ENCODE measurements around the gene ZBTB34.

ZBTB34 gene

DNA sequence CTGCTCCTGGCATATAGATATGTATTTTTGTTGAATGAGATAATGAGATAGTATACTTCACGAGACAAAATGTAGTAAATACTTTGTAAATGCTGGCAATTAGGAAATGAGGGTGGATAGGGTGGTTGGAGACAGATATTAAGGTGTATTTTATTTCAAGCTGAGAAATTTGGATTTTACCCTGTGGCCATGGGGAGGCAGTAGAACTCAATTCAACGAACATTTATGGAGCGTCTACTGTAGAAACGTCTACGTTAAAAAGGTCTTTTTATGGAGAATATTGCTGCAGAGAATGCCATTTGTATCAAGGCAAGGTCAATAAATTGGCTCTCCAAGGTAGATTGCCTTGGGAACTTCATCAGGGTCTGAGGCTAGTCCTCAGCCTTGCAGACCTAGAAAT lies 32.6 kb downstream of the ZBTB34 start:
- Histone ChIP-seq H3K9me2 (ENCODE audit: low read depth, low read length) (no peaks in the 10 kb centered on the region), H3K36me3 (ENCODE audit: insufficient read depth, low read length) (no peaks in the 10 kb centered on the region), H4K20me1 (ENCODE audit: insufficient read depth, low read length) (no peaks in the 10 kb centered on the region), H3K27me3 (ENCODE audit: insufficient read depth, low read length) (no peaks in the 10 kb centered on the region; the same call in 1 of the 2 replicates), H3K9ac (ENCODE audit: low read length) (no peak overlapping the region), H3K4me2 (ENCODE audit: low read length) (no peak overlapping the region), H3K27ac (ENCODE audit: low read depth, low read length, poor library complexity, severe bottlenecking) (no peak overlapping the region), H3K79me2 (ENCODE audit: insufficient read depth, low read length) (no peaks in the 10 kb centered on the region), H3F3A (ENCODE audit: insufficient read depth, low read length) (no peaks in the 10 kb centered on the region), H3K9me3 (ENCODE audit: low read length) (no peaks in the 10 kb centered on the region), H2AFZ (ENCODE audit: low read length) (no peak overlapping the region), H3K4me3 (ENCODE audit: low read depth, low read length, poor library complexity, severe bottlenecking) (no peak overlapping the region), H3K4me1 (ENCODE audit: insufficient read depth, low read length, severe bottlenecking) (no peaks in the 10 kb centered on the region)
- no peak for TF ChIP-seq EZH2 (IDR thresholded peaks at IDR 0.05; ENCODE audit: borderline replicate concordance, low read length)
- TF ChIP-seq, protein P1, sequence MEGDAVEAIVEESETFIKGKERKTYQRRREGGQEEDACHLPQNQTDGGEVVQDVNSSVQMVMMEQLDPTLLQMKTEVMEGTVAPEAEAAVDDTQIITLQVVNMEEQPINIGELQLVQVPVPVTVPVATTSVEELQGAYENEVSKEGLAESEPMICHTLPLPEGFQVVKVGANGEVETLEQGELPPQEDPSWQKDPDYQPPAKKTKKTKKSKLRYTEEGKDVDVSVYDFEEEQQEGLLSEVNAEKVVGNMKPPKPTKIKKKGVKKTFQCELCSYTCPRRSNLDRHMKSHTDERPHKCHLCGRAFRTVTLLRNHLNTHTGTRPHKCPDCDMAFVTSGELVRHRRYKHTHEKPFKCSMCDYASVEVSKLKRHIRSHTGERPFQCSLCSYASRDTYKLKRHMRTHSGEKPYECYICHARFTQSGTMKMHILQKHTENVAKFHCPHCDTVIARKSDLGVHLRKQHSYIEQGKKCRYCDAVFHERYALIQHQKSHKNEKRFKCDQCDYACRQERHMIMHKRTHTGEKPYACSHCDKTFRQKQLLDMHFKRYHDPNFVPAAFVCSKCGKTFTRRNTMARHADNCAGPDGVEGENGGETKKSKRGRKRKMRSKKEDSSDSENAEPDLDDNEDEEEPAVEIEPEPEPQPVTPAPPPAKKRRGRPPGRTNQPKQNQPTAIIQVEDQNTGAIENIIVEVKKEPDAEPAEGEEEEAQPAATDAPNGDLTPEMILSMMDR (IDR thresholded peaks at IDR 0.05; ENCODE audit: low read length), result peak; percentile 62

DNA sequence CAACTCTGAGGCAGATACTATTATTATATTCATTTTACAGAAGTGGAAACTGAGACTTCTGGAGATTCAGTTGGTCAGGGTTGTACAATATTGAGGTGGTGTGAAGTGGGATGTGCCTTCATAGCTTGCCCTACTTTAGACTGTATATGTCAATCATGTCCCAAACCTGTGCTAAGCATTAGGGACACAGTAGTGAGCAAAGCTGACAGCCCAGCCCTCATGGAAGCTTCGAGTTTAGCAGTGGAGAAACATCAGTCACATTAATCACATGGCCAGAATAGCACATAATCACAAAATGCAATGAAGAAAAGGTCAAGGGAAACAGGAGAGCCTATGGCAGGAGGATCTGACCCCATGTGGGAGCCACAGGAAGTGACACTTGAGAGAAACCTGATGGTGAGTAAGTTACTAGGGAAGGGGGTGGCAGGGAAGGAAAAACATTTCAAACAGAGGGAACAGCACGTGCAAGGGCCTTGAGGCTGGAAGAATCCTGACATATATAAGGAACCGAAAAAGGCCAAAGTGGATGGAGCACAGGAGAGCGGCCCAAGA lies 33.7 kb downstream of the ZBTB34 start:
- Histone ChIP-seq H3K9me3 (ENCODE audit: low read length) (no peaks in the 10 kb centered on the region), H3K36me3 (ENCODE audit: insufficient read depth, low read length) (no peaks in the 10 kb centered on the region), H3K4me2 (ENCODE audit: low read length) (no peak overlapping the region), H3K9me2 (ENCODE audit: low read depth, low read length) (no peaks in the 10 kb centered on the region), H3K79me2 (ENCODE audit: insufficient read depth, low read length) (no peaks in the 10 kb centered on the region), H3F3A (ENCODE audit: insufficient read depth, low read length) (no peaks in the 10 kb centered on the region), H3K27me3 (ENCODE audit: insufficient read depth, low read length) (no peaks in the 10 kb centered on the region; the same call in 1 of the 2 replicates), H2AFZ (ENCODE audit: low read length) (no peak overlapping the region), H4K20me1 (ENCODE audit: insufficient read depth, low read length) (no peaks in the 10 kb centered on the region), H3K9ac (ENCODE audit: low read length) (no peak overlapping the region), H3K4me1 (ENCODE audit: insufficient read depth, low read length, severe bottlenecking) (no peaks in the 10 kb centered on the region), H3K4me3 (ENCODE audit: low read depth, low read length, poor library complexity, severe bottlenecking) (no peak overlapping the region), H3K27ac (ENCODE audit: low read depth, low read length, poor library complexity, severe bottlenecking) (no peak overlapping the region)
- no peak for TF ChIP-seq EZH2 (IDR thresholded peaks at IDR 0.05; ENCODE audit: borderline replicate concordance, low read length)
- TF ChIP-seq, protein P1 (IDR thresholded peaks at IDR 0.05; ENCODE audit: low read length), result no peak

DNA sequence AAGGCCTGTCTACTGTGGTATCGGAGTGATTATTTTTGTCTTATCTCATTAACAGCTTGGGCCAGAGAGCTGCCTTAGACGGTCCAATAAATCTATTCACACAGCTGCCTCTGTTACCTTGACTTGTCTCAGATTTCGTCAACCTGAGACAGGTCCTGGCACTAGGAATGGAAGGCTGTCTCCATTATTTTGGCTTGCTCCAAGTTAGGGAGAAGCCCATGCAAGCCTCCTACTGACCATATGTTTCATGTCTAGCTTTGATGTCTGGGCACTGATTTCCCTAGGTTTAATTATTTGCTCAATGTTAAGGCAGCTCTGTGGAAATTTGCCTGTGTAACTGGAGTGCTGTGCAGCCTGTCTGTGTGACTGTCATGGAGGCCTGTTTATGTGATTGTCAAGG lies 41.8 kb downstream of the ZBTB34 start:
- H3K27ac ChIP-seq (ENCODE audit: low read depth, low read length, poor library complexity, severe bottlenecking), result no peak overlapping the region
- no peaks in the 10 kb centered on the region for H3K9me2 ChIP-seq (ENCODE audit: low read depth, low read length)
- no peak overlapping the region for H2AFZ ChIP-seq (ENCODE audit: low read length)
- no peak overlapping the region for H3K9ac ChIP-seq (ENCODE audit: low read length)
- no peaks in the 10 kb centered on the region for H3K4me1 ChIP-seq (ENCODE audit: insufficient read depth, low read length, severe bottlenecking)
- no peaks in the 10 kb centered on the region for H4K20me1 ChIP-seq (ENCODE audit: insufficient read depth, low read length)
- H3F3A ChIP-seq (ENCODE audit: insufficient read depth, low read length), result no peaks in the 10 kb centered on the region
- no peak overlapping the region for H3K4me2 ChIP-seq (ENCODE audit: low read length)
- H3K36me3 ChIP-seq (ENCODE audit: insufficient read depth, low read length), result peaks cover 4% of the 10 kb centered on the region; the same call in 1 of the 2 replicates
- H3K79me2 ChIP-seq (ENCODE audit: insufficient read depth, low read length), result no peaks in the 10 kb centered on the region
- H3K4me3 ChIP-seq (ENCODE audit: low read depth, low read length, poor library complexity, severe bottlenecking), result no peak overlapping the region
- H3K9me3 ChIP-seq (ENCODE audit: low read length), result peaks cover 8% of the 10 kb centered on the region; the same call in 1 of the 2 replicates
- no peak for TF ChIP-seq EZH2 (IDR thresholded peaks at IDR 0.05; ENCODE audit: borderline replicate concordance, low read length)
- TF ChIP-seq, protein P1 (IDR thresholded peaks at IDR 0.05; ENCODE audit: low read length), result no peak
- peaks cover 9% of the 10 kb centered on the region; the same call in 1 of the 2 replicates for H3K27me3 ChIP-seq (ENCODE audit: insufficient read depth, low read length)
